CD8-positive, alpha-beta memory T cell (primary cell): ENCODE results near the gene AGBL4. TPM values are rescaled to one million over a fixed set of nuclear protein-coding genes. Genes with fewer than 3 reads are reported as not detected.

ENCODE experiments used
- CTCF ChIA-PET: fragments of 350-600 bp; sonication (Branson Sonifier 250); formaldehyde crosslinking; loops from one replicate; lab custom pipeline; 2021; ENCODE audit warnings: antibody characterized with exemption; lab: Charles Lee
- POLR2A ChIA-PET: fragments of 350-600 bp; sonication (Branson Sonifier 250); formaldehyde crosslinking; loops from one replicate; lab custom pipeline; 2021; ENCODE audit warnings: antibody characterized with exemption; lab: Charles Lee
- DNase-seq, 5 donors: peaks; one replicate each; pipeline versions ENCODE4 v3.0.0 to v3.0.0-alpha.2; 2020 to 2022; ENCODE audit warnings: mixed read lengths in 1 of 5
- H3K27ac ChIP-seq: one replicate; pipeline ENCODE4 v1.7.0; 2013; ENCODE audit warnings: low read depth, mild to moderate bottlenecking, low read length, moderate library complexity
- H3K27me3 ChIP-seq: 2 replicates; pipeline ENCODE4 v1.7.0; 2013; ENCODE audit warnings: low read length, mild to moderate bottlenecking; ENCODE audit not compliant: insufficient read depth, poor library complexity, severe bottlenecking
- H3K36me3 ChIP-seq: 2 replicates; pipeline ENCODE4 v1.7.0; 2013; ENCODE audit warnings: mild to moderate bottlenecking, low read length, moderate library complexity; ENCODE audit not compliant: insufficient read depth
- H3K4me1 ChIP-seq: 2 replicates; pipeline ENCODE4 v1.7.0; 2013; ENCODE audit warnings: mild to moderate bottlenecking, low read length, moderate library complexity; ENCODE audit not compliant: insufficient read depth
- H3K4me3 ChIP-seq: 2 replicates; pipeline ENCODE4 v1.7.0; 2013; ENCODE audit warnings: mild to moderate bottlenecking, low read length
- H3K9me3 ChIP-seq: 2 replicates; pipeline ENCODE4 v1.7.0; 2013; ENCODE audit warnings: mild to moderate bottlenecking, low read length
- H3K27ac Mint-ChIP-seq, 8 donors: one replicate each; pipeline ENCODE4 v1.8.0; 2020 to 2021; ENCODE audit warnings: mixed read lengths in 8 of 8, mild to moderate bottlenecking in 6 of 8, inconsistent platforms in 3 of 8, moderate library complexity in 3 of 8
- H3K27me3 Mint-ChIP-seq, 2 donors: one replicate each; pipeline ENCODE4 v1.8.0; 2020 to 2021; ENCODE audit warnings: mixed read lengths in 2 of 2, mild to moderate bottlenecking in 1 of 2, moderate library complexity in 1 of 2
- H3K36me3 Mint-ChIP-seq, 3 donors: one replicate each; pipeline ENCODE4 v1.8.0; 2020 to 2021; ENCODE audit warnings: mixed read lengths in 3 of 3, inconsistent platforms in 1 of 3, mild to moderate bottlenecking in 1 of 3
- H3K4me1 Mint-ChIP-seq, 3 donors: one replicate each; pipeline ENCODE4 v1.8.0; 2020 to 2021; ENCODE audit warnings: mixed read lengths in 3 of 3, inconsistent platforms in 1 of 3, mild to moderate bottlenecking in 1 of 3
- H3K4me3 Mint-ChIP-seq, 7 donors: one replicate each; pipeline ENCODE4 v1.8.0; 2020 to 2021; ENCODE audit warnings: mixed read lengths in 7 of 7, mild to moderate bottlenecking in 6 of 7, moderate library complexity in 4 of 7, inconsistent platforms in 2 of 7
- H3K9me3 Mint-ChIP-seq, 5 donors: one replicate each; pipeline ENCODE4 v1.8.0; 2020 to 2022; ENCODE audit warnings: mixed read lengths in 5 of 5, mild to moderate bottlenecking in 3 of 5, moderate library complexity in 2 of 5, inconsistent platforms in 1 of 5
- polyA plus RNA-seq: library from polyadenylated mRNA; unstranded; fragments of 300-500 nt; fragmentation: Illumina TruSeq; gene quantifications from one replicate; pipeline ENCODE4 v1.2.3, GENCODE V29; 2021
- total RNA-seq, 2 experiments: library from RNA; stranded (reverse); gene quantifications; one replicate each; pipeline ENCODE4 v1.2.3, GENCODE V29; 2021

Gene AGBL4
- total and polyA plus RNA-seq, 3 experiments from 2014 or later = 0.22 TPM; not detected in 2

GRCh38 chr1:48841461-48841860 is 1182.3 kb downstream of the AGBL4 start:
- Mint-ChIP-seq H3K27ac (no peak overlapping the region), H3K4me3 (no peak overlapping the region), H3K9me3 (no peaks in the 10 kb centered on the region)

GRCh38 chr1:48831120-48831978 is 1192.4 kb downstream of the AGBL4 start:
- no peak for DNase-seq
- Histone ChIP-seq H3K27me3 (no peaks in the 10 kb centered on the region), H3K9me3 (no peaks in the 10 kb centered on the region), H3K4me3 (no peak overlapping the region), H3K27ac (no peak overlapping the region), H3K36me3 (no peaks in the 10 kb centered on the region), H3K4me1 (no peaks in the 10 kb centered on the region)
- Mint-ChIP-seq H3K27ac (no peak overlapping the region), H3K9me3 (peaks cover 0 to 1% (median 0%) of the 10 kb centered on the region in 5 donors), H3K27me3 (peaks cover 1 to 8% of the 10 kb centered on the region in 2 donors), H3K4me1 (no peaks in the 10 kb centered on the region), H3K36me3 (no peaks in the 10 kb centered on the region), H3K4me3 (no peak overlapping the region)
- CTCF ChIA-PET = no interaction called here
- POLR2A ChIA-PET = no interaction called here

More at GRCh38 chr1:48841461-48841860, 1182.3 kb downstream of the AGBL4 start:
- Mint-ChIP-seq H3K36me3 (no peaks in the 10 kb centered on the region), H3K4me1 (no peaks in the 10 kb centered on the region), H3K27me3 (no peaks in the 10 kb centered on the region)
- H3K36me3 ChIP-seq = no peaks in the 10 kb centered on the region
- H3K9me3 ChIP-seq = no peaks in the 10 kb centered on the region
- no peak for DNase-seq
- ChIA-PET CTCF (no interaction called here), POLR2A (no interaction called here)
- H3K27ac ChIP-seq = no peak overlapping the region
- H3K27me3 ChIP-seq = no peaks in the 10 kb centered on the region
- H3K4me1 ChIP-seq = no peaks in the 10 kb centered on the region
- no peak overlapping the region for H3K4me3 ChIP-seq

- DNase-seq = no peak
- no peak overlapping the region for H3K27ac ChIP-seq
- H3K36me3 ChIP-seq = no peaks in the 10 kb centered on the region
- H3K9me3 Mint-ChIP-seq = no peaks in the 10 kb centered on the region
- no peak overlapping the region for H3K4me3 ChIP-seq
- CTCF ChIA-PET = no interaction called here
- no peak overlapping the region for H3K4me3 Mint-ChIP-seq
- POLR2A ChIA-PET = no interaction called here
- no peak overlapping the region for H3K27ac Mint-ChIP-seq
- no peaks in the 10 kb centered on the region for H3K27me3 ChIP-seq
- H3K4me1 Mint-ChIP-seq = no peaks in the 10 kb centered on the region
- peaks cover 0 to 6% of the 10 kb centered on the region in 2 donors for H3K27me3 Mint-ChIP-seq
- H3K4me1 ChIP-seq = no peaks in the 10 kb centered on the region
- H3K36me3 Mint-ChIP-seq = no peaks in the 10 kb centered on the region
- H3K9me3 ChIP-seq = no peaks in the 10 kb centered on the region
Measured at GRCh38 chr1:48830715-48831114, 1193.0 kb downstream of the AGBL4 start.

- no peaks in the 10 kb centered on the region for H3K4me1 ChIP-seq
- H3K9me3 Mint-ChIP-seq = no peaks in the 10 kb centered on the region
Measured at GRCh38 chr1:48829446-48829845, 1194.3 kb downstream of the AGBL4 start.

GRCh38 chr1:48823168-48823567 is 1200.6 kb downstream of the AGBL4 start:
- H3K27ac ChIP-seq = no peak overlapping the region
- no peaks in the 10 kb centered on the region for H3K36me3 Mint-ChIP-seq
- no peak for DNase-seq
- H3K9me3 Mint-ChIP-seq = peaks cover 0 to 3% (median 0%) of the 10 kb centered on the region in 5 donors
- no peaks in the 10 kb centered on the region for H3K9me3 ChIP-seq
- H3K4me1 ChIP-seq = no peaks in the 10 kb centered on the region
- H3K27ac Mint-ChIP-seq = no peak overlapping the region
- H3K4me3 Mint-ChIP-seq = no peak overlapping the region
- ChIA-PET POLR2A (no interaction called here), CTCF (no interaction called here)
- no peak overlapping the region for H3K4me3 ChIP-seq
- H3K27me3 ChIP-seq = no peaks in the 10 kb centered on the region
- no peaks in the 10 kb centered on the region for H3K27me3 Mint-ChIP-seq
- H3K4me1 Mint-ChIP-seq = no peaks in the 10 kb centered on the region
- no peaks in the 10 kb centered on the region for H3K36me3 ChIP-seq

More at GRCh38 chr1:48829446-48829845, 1194.3 kb downstream of the AGBL4 start:
- H3K36me3 ChIP-seq = no peaks in the 10 kb centered on the region
- H3K9me3 ChIP-seq = no peaks in the 10 kb centered on the region
- Mint-ChIP-seq H3K36me3 (no peaks in the 10 kb centered on the region), H3K27ac (no peak overlapping the region), H3K4me3 (no peak overlapping the region), H3K27me3 (no peaks in the 10 kb centered on the region), H3K4me1 (no peaks in the 10 kb centered on the region)
- H3K27me3 ChIP-seq = no peaks in the 10 kb centered on the region
- POLR2A ChIA-PET = no interaction called here
- no peak overlapping the region for H3K4me3 ChIP-seq
- DNase-seq = no peak
- CTCF ChIA-PET = no interaction called here
- H3K27ac ChIP-seq = no peak overlapping the region

- POLR2A ChIA-PET = no interaction called here
- H3K4me3 Mint-ChIP-seq = no peak overlapping the region
- H3K27me3 Mint-ChIP-seq = no peaks in the 10 kb centered on the region
Measured at GRCh38 chr1:48820491-48820890, 1203.3 kb downstream of the AGBL4 start.

GRCh38 chr1:48817505-48818114 is 1206.1 kb downstream of the AGBL4 start:
- Histone ChIP-seq H3K27ac (no peak overlapping the region), H3K9me3 (no peaks in the 10 kb centered on the region), H3K36me3 (no peaks in the 10 kb centered on the region), H3K4me1 (no peaks in the 10 kb centered on the region), H3K27me3 (no peaks in the 10 kb centered on the region), H3K4me3 (no peak overlapping the region)
- no peak overlapping the region for H3K27ac Mint-ChIP-seq
- DNase-seq = no peak
- no peaks in the 10 kb centered on the region for H3K9me3 Mint-ChIP-seq
- H3K27me3 Mint-ChIP-seq = no peaks in the 10 kb centered on the region
- H3K4me1 Mint-ChIP-seq = no peaks in the 10 kb centered on the region
- no peak overlapping the region for H3K4me3 Mint-ChIP-seq
- ChIA-PET CTCF (interaction anchor here (0.7 kb wide), 1 partner anchor 141 kb away, joined by 3 read pairs; no protein-coding TSS in a partner anchor), POLR2A (no interaction called here)
- H3K36me3 Mint-ChIP-seq = no peaks in the 10 kb centered on the region

More at GRCh38 chr1:48820491-48820890, 1203.3 kb downstream of the AGBL4 start:
- no peak for DNase-seq
- no peak overlapping the region for H3K27ac Mint-ChIP-seq
- Histone ChIP-seq H3K4me1 (no peaks in the 10 kb centered on the region), H3K27ac (no peak overlapping the region), H3K9me3 (no peaks in the 10 kb centered on the region), H3K36me3 (no peaks in the 10 kb centered on the region), H3K4me3 (no peak overlapping the region), H3K27me3 (no peaks in the 10 kb centered on the region)
- CTCF ChIA-PET = no interaction called here
- H3K36me3 Mint-ChIP-seq = no peaks in the 10 kb centered on the region
- peaks cover 0 to 3% (median 0%) of the 10 kb centered on the region in 5 donors for H3K9me3 Mint-ChIP-seq
- no peaks in the 10 kb centered on the region for H3K4me1 Mint-ChIP-seq

- Histone ChIP-seq H3K27ac (no peak overlapping the region), H3K36me3 (no peaks in the 10 kb centered on the region), H3K4me1 (no peaks in the 10 kb centered on the region), H3K9me3 (no peaks in the 10 kb centered on the region), H3K27me3 (no peaks in the 10 kb centered on the region), H3K4me3 (no peak overlapping the region)
- no peaks in the 10 kb centered on the region for H3K4me1 Mint-ChIP-seq
- H3K27me3 Mint-ChIP-seq = no peaks in the 10 kb centered on the region
- ChIA-PET CTCF (no interaction called here), POLR2A (no interaction called here)
- H3K27ac Mint-ChIP-seq = no peak overlapping the region
- no peaks in the 10 kb centered on the region for H3K36me3 Mint-ChIP-seq
- no peak for DNase-seq
- H3K4me3 Mint-ChIP-seq = no peak overlapping the region
- H3K9me3 Mint-ChIP-seq = peaks cover 0 to 8% (median 0%) of the 10 kb centered on the region in 5 donors
Measured at GRCh38 chr1:48810740-48811139, 1213.0 kb downstream of the AGBL4 start.
